NCI-H146 treated with DMSO at 0.1 percent for 48 hours (cell line): Measurements from ENCODE around the gene FRY.

ENCODE experiments used
- DNase-seq: peaks from one replicate; lab custom pipeline; 2025; ENCODE audit not compliant: unreplicated experiment; lab: John Stamatoyannopoulos, UW

Gene FRY

GRCh38 chr13:32079587-32079986 lies 48.0 kb downstream of the FRY start:
- DNase-seq: no peak

- DNase-seq: no peak
Measured at GRCh38 chr13:32080328-32080744, 48.8 kb downstream of the FRY start.

- DNase-seq: no peak
Measured at GRCh38 chr13:32081591-32081990, 50.0 kb downstream of the FRY start.

- no peak for DNase-seq
Measured at GRCh38 chr13:32086366-32086765, 54.8 kb downstream of the FRY start.

- peak; percentile 26 for DNase-seq
Measured at GRCh38 chr13:32086791-32087441, 55.3 kb downstream of the FRY start.

GRCh38 chr13:32087955-32088747 lies 56.6 kb downstream of the FRY start:
- DNase-seq: peak; percentile 13

GRCh38 chr13:32092496-32092895 lies 60.9 kb downstream of the FRY start:
- DNase-seq: no peak

GRCh38 chr13:32093006-32093405 lies 61.4 kb downstream of the FRY start:
- DNase-seq: no peak

GRCh38 chr13:32098272-32098671 lies 66.7 kb downstream of the FRY start:
- no peak for DNase-seq

GRCh38 chr13:32105653-32106313 lies 74.2 kb downstream of the FRY start:
- DNase-seq: no peak

- no peak for DNase-seq
Measured at GRCh38 chr13:32107474-32107873, 75.9 kb downstream of the FRY start.

GRCh38 chr13:32107973-32108372 lies 76.4 kb downstream of the FRY start:
- no peak for DNase-seq

GRCh38 chr13:32113532-32113931 lies 82.0 kb downstream of the FRY start:
- no peak for DNase-seq

GRCh38 chr13:32114284-32114950 lies 82.8 kb downstream of the FRY start:
- DNase-seq: no peak

- DNase-seq: no peak
Measured at GRCh38 chr13:32115066-32115465, 83.5 kb downstream of the FRY start.

GRCh38 chr13:32116210-32116609 lies 84.6 kb downstream of the FRY start:
- DNase-seq: no peak

GRCh38 chr13:32117001-32117400 lies 85.4 kb downstream of the FRY start:
- no peak for DNase-seq

- no peak for DNase-seq
Measured at GRCh38 chr13:32117701-32118100, 86.1 kb downstream of the FRY start.

GRCh38 chr13:32121316-32121715 lies 89.7 kb downstream of the FRY start:
- DNase-seq: no peak

- no peak for DNase-seq
Measured at GRCh38 chr13:32124743-32125142, 93.2 kb downstream of the FRY start.

- no peak for DNase-seq
Measured at GRCh38 chr13:32125221-32125689, 93.7 kb downstream of the FRY start.
